Prostate gland (tissue), 2 donors: ENCODE data around the gene NR2F6. TPM values are rescaled to one million over a fixed set of nuclear protein-coding genes. Genes with fewer than 3 reads are reported as not detected.
A peak's percentile ranks its signal among the peaks of the same experiment; 100 is the strongest.

Experiments used
- DNase-seq: peaks from one replicate; pipeline ENCODE4 v3.0.0-alpha.2; 2019; ENCODE audit warnings: low spot score
- H3K27ac ChIP-seq, 2 donors: fragments of 200-600 bp; sonication (generic); 2 replicates each; pipeline ENCODE4 v1.5.1; 2017 to 2019
- H3K27me3 ChIP-seq: fragments of 200-600 bp; sonication (generic); replicated peaks from 2 replicates; pipeline ENCODE4 v1.5.1; 2019; ENCODE audit not compliant: insufficient read depth
- H3K36me3 ChIP-seq, 2 donors: fragments of 200-600 bp; sonication (generic); 1 replicate in 1 of 2; 2 replicates in 1 of 2; pipeline versions ENCODE4 v1.5.1 to v1.8.1; 2017 to 2019
- H3K4me1 ChIP-seq: fragments of 200-600 bp; sonication (generic); replicated peaks from 2 replicates; pipeline ENCODE4 v1.5.1; 2019
- H3K4me3 ChIP-seq, 2 donors: fragments of 200-600 bp; sonication (generic); 2 replicates each; pipeline ENCODE4 v1.5.1; 2017 to 2019
- H3K9me3 ChIP-seq: fragments of 200-600 bp; sonication (generic); 2 replicates; pipeline ENCODE4 v1.5.1; 2017
- POLR2A ChIP-seq: fragments of 450-650 bp; IDR thresholded peaks from one replicate; pipeline ENCODE4 v1.6.1; 2016; ENCODE audit warnings: antibody characterized with exemption, mild to moderate bottlenecking
- POLR2AphosphoS5 ChIP-seq: sonication (generic); formaldehyde crosslinking; IDR thresholded peaks from one replicate; pipeline ENCODE4 v1.6.1; 2017; ENCODE audit warnings: antibody characterized with exemption
- WGBS: methylation state at CpG from one replicate; pipeline ENCODE4 v1.1.5; 2018; 5-methylcytosine and 5-hydroxymethylcytosine counted together
- intact Hi-C: fragments of 100-400 bp; cut with DNase I; formaldehyde crosslinking; loops from one replicate; pipeline ENCODE4 v1.14.2; 2022
- total RNA-seq, 2 donors: library from RNA; depleted of rRNA; stranded (reverse); fragments of >200 nt; gene quantifications; one replicate each; pipeline ENCODE4 v1.1.0, GENCODE V29; 2016
- TF ChIP-seq, protein P1 (sequence below), 4 experiments: fragments of 200-600 bp in 2 of 4; fragments of 450-650 bp in 2 of 4; sonication (generic) in 2 of 4; IDR thresholded peaks; 1 replicate in 3 of 4; 2 replicates in 1 of 4; pipeline ENCODE4 v1.5.1; 2016 to 2019; ENCODE audit warnings: antibody characterized with exemption in 4 of 4, mild to moderate bottlenecking in 2 of 4, moderate library complexity in 2 of 4

NR2F6 gene
- total RNA-seq, 2 donors from 2014 or later, result 91.7 to 108 TPM

DNA sequence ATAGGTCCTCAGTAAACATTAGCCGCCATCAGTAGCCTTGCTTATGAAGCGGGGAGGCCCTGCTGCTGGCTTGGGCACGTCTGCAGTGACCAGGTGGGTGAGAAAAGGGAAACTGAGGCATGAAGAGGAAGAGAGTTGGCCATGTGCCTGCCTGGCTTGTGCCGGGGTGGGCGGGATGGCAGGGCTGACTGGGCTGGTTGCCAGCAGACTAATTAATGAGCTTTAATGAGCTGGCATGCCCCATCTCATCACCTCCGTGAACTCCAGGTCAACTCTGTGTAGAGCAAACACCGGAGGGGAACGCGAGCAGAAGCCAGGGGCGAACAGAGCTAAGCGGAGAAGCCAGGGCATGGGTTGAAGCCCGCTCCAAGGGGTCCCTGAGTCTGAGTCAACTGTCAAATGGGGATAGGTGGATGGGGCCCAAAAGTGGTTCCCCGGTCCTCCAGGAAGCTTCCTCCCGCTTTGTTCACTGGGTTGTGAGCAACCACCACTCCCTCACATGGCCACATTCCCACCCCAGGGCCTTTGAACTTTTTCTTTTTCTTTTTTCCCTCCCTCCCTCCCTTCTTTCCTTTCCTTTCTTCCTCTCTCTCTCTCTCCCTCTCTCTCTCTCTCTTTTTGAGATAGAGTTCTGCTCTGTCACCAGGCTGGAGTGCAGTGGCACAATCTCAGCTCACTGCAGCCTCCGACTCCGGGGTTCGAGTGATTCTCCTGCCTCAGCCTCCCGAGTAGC, 8.7 kb downstream of the NR2F6 start:
- TF ChIP-seq, protein P1, sequence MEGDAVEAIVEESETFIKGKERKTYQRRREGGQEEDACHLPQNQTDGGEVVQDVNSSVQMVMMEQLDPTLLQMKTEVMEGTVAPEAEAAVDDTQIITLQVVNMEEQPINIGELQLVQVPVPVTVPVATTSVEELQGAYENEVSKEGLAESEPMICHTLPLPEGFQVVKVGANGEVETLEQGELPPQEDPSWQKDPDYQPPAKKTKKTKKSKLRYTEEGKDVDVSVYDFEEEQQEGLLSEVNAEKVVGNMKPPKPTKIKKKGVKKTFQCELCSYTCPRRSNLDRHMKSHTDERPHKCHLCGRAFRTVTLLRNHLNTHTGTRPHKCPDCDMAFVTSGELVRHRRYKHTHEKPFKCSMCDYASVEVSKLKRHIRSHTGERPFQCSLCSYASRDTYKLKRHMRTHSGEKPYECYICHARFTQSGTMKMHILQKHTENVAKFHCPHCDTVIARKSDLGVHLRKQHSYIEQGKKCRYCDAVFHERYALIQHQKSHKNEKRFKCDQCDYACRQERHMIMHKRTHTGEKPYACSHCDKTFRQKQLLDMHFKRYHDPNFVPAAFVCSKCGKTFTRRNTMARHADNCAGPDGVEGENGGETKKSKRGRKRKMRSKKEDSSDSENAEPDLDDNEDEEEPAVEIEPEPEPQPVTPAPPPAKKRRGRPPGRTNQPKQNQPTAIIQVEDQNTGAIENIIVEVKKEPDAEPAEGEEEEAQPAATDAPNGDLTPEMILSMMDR (IDR thresholded peaks at IDR 0.05), result no peak
- intact Hi-C loops, result no loop called here
- H3K9me3 ChIP-seq, result no peaks in the 10 kb centered on the region
- no peak for DNase-seq
- H3K27me3 ChIP-seq, result no peaks in the 10 kb centered on the region
- WGBS, result 81% methylated on average over 18 of the region's 18 CpGs
- peak overlapping the region in 1 of 2 donors; percentile 81 for H3K27ac ChIP-seq
- no peak overlapping the region for H3K4me3 ChIP-seq
- H3K4me1 ChIP-seq, result peaks cover 21% of the 10 kb centered on the region
- H3K36me3 ChIP-seq, result no peaks in the 10 kb centered on the region

DNA sequence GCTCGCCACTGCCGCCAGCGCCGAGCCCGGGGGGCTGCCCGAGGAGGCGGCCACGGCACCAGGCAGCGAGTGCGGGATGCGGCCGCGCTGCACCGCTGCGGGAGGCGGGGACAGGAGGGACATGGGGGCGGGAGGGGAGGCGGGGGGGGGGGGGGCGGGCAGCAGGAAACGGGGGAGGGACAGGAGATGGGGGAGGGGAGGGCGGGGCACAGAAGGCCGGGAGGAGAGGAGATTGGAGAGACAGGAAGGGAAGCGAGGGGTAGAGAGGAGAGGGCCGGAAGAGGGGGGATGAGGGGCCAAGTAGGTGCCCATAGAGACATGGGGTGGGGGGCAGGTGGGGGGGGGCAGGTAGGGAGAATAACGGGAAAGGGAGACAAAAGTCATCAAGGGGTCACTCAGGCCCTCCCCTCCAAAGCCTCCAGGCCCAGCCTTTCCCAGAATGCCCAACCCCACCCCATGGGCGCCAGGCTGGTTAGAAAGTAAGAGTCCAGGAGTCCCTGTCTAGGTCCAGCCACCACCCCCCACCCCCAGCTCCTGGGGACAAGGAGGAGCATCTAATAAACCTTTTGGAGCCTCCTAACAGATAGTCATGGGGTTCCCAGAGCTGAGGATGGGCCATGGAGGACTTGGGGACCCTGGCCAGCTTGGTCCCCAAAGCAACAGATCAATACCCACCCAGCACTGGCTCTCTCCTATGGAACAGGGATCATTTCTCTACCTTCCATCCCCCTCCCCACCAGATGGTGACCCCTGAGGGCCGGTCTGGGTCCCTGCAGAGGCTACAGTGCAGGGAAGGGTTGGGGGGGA, 9.5 kb downstream of the NR2F6 start:
- no peaks in the 10 kb centered on the region for H3K36me3 ChIP-seq
- peak overlapping the region; percentile 81 to 82 for H3K27ac ChIP-seq
- TF ChIP-seq POLR2A, result no peak
- no peak for TF ChIP-seq POLR2AphosphoS5
- TF ChIP-seq, protein P1 (IDR thresholded peaks at IDR 0.05), result no peak
- no peaks in the 10 kb centered on the region for H3K27me3 ChIP-seq
- peak overlapping the region; percentile 36 to 49 for H3K4me3 ChIP-seq
- intact Hi-C loops, result no loop called here
- no peak for DNase-seq
- 10% methylated on average over 16 of the region's 27 CpGs for WGBS
- H3K4me1 ChIP-seq, result peaks cover 21% of the 10 kb centered on the region
- no peaks in the 10 kb centered on the region for H3K9me3 ChIP-seq

DNA sequence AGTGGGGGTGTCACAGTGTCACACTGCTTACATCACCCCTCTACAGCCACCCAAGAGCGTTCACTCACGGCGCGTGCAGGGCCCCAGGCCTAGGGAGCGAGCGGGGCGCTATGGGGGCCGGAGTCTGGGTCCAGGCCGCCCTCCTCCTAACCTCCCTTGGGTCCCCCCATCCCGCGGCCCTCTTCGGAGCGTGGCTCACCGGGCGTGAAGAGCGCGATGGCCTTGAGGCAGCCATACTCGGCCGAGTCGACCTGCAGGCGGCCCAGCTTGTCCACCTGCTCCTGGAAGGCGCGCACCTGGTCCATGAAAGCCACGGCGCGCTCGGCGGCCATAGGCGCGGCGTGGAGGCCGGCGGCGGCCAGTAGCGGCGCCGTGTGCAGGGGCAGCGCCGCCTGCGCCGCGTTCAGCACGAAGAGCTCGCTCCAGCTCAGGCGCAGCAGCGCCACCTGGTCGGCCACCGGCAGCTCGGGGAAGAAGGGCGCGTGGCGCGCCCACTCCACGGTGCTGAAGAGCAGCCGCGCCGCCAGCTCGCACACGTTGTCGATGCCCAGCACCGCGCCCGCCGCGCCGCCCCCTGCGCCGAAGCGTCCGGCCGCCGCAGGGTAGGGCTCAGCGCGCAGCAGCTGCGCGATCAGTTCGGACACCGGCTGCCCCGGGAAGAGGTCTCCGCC, 10.3 kb downstream of the NR2F6 start:
- Histone ChIP-seq H3K4me3 (peak overlapping the region; percentile 36 to 49), H3K4me1 (peaks cover 21% of the 10 kb centered on the region), H3K36me3 (no peaks in the 10 kb centered on the region), H3K27me3 (no peaks in the 10 kb centered on the region), H3K27ac (peak overlapping the region; percentile 81 to 82), H3K9me3 (no peaks in the 10 kb centered on the region)
- WGBS, result 6% methylated on average over 37 of the region's 80 CpGs
- no peak for TF ChIP-seq POLR2AphosphoS5
- TF ChIP-seq, protein P1 (IDR thresholded peaks at IDR 0.05), result peak; percentile 12 to 72 (median 58)
- peak; percentile 67 for DNase-seq
- intact Hi-C loops, result no loop called here

DNA sequence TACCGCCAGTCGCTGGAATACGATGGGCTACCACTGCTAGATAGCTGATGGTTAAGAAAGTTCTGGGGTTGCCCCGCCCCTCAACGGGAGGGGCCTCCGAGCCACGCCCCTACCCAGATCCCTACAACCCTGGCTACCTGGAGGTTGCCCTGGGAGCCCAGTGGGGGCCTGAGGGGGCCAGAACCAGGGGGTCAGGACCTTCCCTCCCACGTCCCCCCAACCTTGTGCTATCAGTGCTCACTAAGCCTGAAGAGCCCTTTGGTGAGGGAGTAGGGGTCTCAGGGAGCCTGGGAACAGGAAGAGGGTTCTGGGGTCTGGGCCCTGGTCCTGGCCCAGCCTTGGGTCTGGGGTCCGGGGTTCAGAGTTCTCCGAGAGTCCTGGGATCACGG, 10.8 kb downstream of the NR2F6 start:
- H3K9me3 ChIP-seq, result no peaks in the 10 kb centered on the region
- intact Hi-C loops, result no loop called here
- H3K4me3 ChIP-seq, result peak overlapping the region; percentile 36 to 49
- peaks cover 21% of the 10 kb centered on the region for H3K4me1 ChIP-seq
- H3K36me3 ChIP-seq, result no peaks in the 10 kb centered on the region
- 46% methylated on average over 11 of the region's 11 CpGs for WGBS
- peak overlapping the region; percentile 81 to 82 for H3K27ac ChIP-seq
- no peaks in the 10 kb centered on the region for H3K27me3 ChIP-seq
- DNase-seq, result no peak
- TF ChIP-seq, protein P1 (IDR thresholded peaks at IDR 0.05), result no peak
- no peak for TF ChIP-seq POLR2A
- TF ChIP-seq POLR2AphosphoS5, result no peak
